ENCODE measurements around the gene GLRB. TPM values are rescaled to one million over a fixed set of nuclear protein-coding genes. Genes with fewer than 3 reads are reported as not detected.

GLRB gene
- total and polyA plus RNA-seq, 9 of the 15 experiments (the other 6 are each of a cell fraction or from before 2014, with no cell fraction given), result not detected

DNA sequence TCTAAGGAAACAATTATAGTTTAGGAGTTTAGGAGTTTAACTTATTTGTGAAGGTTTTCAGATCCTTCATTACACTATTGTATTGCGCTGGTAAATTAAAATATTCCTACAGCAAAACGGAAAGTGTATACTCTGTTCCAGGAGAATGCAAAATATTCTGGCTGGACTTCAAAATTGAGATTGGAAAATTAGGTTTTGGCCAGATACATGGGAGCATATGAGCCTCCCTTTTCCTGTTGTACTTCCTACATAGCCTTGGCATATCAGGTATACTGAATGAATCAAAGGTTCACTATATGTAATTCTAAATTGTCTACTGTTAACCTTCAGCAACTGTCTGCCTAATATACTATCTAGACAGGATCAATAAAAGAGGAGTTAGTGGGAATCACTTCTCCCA lies 119.4 kb downstream of the GLRB start (continued):
- TF ChIP-seq, protein P1, sequence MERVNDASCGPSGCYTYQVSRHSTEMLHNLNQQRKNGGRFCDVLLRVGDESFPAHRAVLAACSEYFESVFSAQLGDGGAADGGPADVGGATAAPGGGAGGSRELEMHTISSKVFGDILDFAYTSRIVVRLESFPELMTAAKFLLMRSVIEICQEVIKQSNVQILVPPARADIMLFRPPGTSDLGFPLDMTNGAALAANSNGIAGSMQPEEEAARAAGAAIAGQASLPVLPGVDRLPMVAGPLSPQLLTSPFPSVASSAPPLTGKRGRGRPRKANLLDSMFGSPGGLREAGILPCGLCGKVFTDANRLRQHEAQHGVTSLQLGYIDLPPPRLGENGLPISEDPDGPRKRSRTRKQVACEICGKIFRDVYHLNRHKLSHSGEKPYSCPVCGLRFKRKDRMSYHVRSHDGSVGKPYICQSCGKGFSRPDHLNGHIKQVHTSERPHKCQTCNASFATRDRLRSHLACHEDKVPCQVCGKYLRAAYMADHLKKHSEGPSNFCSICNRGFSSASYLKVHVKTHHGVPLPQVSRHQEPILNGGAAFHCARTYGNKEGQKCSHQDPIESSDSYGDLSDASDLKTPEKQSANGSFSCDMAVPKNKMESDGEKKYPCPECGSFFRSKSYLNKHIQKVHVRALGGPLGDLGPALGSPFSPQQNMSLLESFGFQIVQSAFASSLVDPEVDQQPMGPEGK (CRISPR knock-in tag; IDR thresholded peaks at IDR 0.05; ENCODE audit: borderline replicate concordance), result no peak
- no peak for TF ChIP-seq GATAD2B (IDR thresholded peaks at IDR 0.05; ENCODE audit: borderline replicate concordance)
- no peak for TF ChIP-seq TAF1 (IDR thresholded peaks at IDR 0.05; ENCODE audit: control insufficient read depth, extremely low read depth, insufficient read depth, low read length, severe bottlenecking)
- TF ChIP-seq RBM25 (IDR thresholded peaks at IDR 0.05; ENCODE audit: low read depth, low read length, severe bottlenecking), result no peak

DNA sequence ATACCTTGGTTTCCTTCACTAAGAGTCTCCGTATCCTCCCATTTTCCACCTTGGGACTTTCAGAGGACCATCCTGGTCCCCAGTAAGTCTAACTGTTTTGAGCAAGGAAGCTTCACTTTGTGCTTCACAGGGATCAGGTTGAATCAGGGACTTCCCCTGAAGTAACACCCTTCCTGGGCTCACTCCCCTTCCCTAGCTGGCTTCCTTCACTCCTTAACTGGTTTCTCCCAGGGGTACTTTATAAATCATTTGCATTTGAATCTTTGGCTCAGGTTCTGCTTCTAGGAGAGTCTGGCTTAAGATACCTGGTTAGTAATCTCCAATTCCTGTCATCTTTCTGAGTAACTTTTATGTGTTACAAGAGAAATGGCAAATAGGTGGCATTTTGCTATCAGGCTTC lies 120.1 kb downstream of the GLRB start:
- H3K9ac ChIP-seq (ENCODE audit: insufficient read depth in 1 of 2, low read depth in 2 of 2, low read length in 2 of 2), result no peak overlapping the region
- POLR2A ChIA-PET, result no interaction called here
- CTCF ChIA-PET (ENCODE audit: low intra/inter-chr PET ratio), result no interaction called here
- no peaks in the 10 kb centered on the region for H3K36me3 ChIP-seq (ENCODE audit: control insufficient read depth, insufficient read depth, low read length)
- intact Hi-C loops (cut with micrococcal nuclease) (no loop called here), in situ Hi-C loops (cut with MboI) (no loop called here)
- H2AFZ ChIP-seq (ENCODE audit: low read depth, low read length), result no peak overlapping the region
- no peak overlapping the region for H3K27ac ChIP-seq (ENCODE audit: extremely low read depth, low read depth, low read length)
- 8% methylated on average over 1 of the region's 1 CpG for WGBS (ENCODE audit: insufficient coverage, low coverage, missing lambda C conversion rate)
- no peaks in the 10 kb centered on the region for H3K9me3 ChIP-seq (replicated peaks; ENCODE audit: control insufficient read depth, insufficient read depth, low read depth, low read length)
- H3K4me2 ChIP-seq (ENCODE audit: insufficient read depth, low read length), result no peak overlapping the region
- no peaks in the 10 kb centered on the region for H4K20me1 ChIP-seq (replicated peaks; ENCODE audit: control insufficient read depth, insufficient read depth, low read length)
- H3K79me2 ChIP-seq (ENCODE audit: control insufficient read depth, insufficient read depth, low read length), result no peaks in the 10 kb centered on the region
- DNase-seq (ENCODE audit: extremely low read depth in 1 of 4, low spot score in 3 of 4), result no peak
- no peaks in the 10 kb centered on the region for H3K27me3 ChIP-seq (ENCODE audit: control insufficient read depth in 2 of 2, insufficient read depth in 2 of 2, low read length in 2 of 2)
- H3K4me1 ChIP-seq (replicated peaks in 1 of 2; ENCODE audit: control insufficient read depth in 2 of 2, insufficient read depth in 2 of 2, low read length in 2 of 2), result no peaks in the 10 kb centered on the region
- TF ChIP-seq ZNF134 (CRISPR knock-in tag; conservative IDR thresholded peaks at IDR 0.05) (no peak), NBN (IDR thresholded peaks at IDR 0.05; ENCODE audit: low read depth) (no peak)
- no peak overlapping the region for H3K4me3 ChIP-seq
- BruUV-seq (replicated peaks), result no TSS peak
- no peak for FAIRE-seq
- no peaks in the 10 kb centered on the region for H3K9me1 ChIP-seq (ENCODE audit: control insufficient read depth, insufficient read depth, low read length)
- no peak for ATAC-seq

All from K562 (cell line).